HepG2 (cell line): ENCODE measurements around the gene NME1. TPM values are rescaled to one million over a fixed set of nuclear protein-coding genes. Genes with fewer than 3 reads are reported as not detected.

Source experiments
- ARNT2 ChIP-seq: sonication (generic); formaldehyde crosslinking; IDR thresholded peaks from 2 replicates; pipeline ENCODE4 v1.8.0; 2022; ENCODE audit warnings: mild to moderate bottlenecking, low read depth, missing genetic modification reagents, moderate library complexity
- HCFC1 ChIP-seq: fragments of 150-350 bp; IDR thresholded peaks from 2 replicates; pipeline ENCODE4 v1.6.1; 2014; ENCODE audit warnings: low read depth, low read length
- HOXD1 ChIP-seq: sonication (generic); formaldehyde crosslinking; IDR thresholded peaks from 2 replicates; pipeline ENCODE4 v1.5.0; 2020; ENCODE audit warnings: missing genetic modification reagents
- KAT8 ChIP-seq: IDR thresholded peaks from 2 replicates; pipeline ENCODE4 v1.6.1; 2016; ENCODE audit warnings: missing genetic modification reagents, missing compliant biosample characterization
- KDM1A ChIP-seq: IDR thresholded peaks from 2 replicates; pipeline ENCODE4 v1.6.1; 2016; ENCODE audit warnings: missing compliant biosample characterization
- NRL ChIP-seq: sonication (generic); formaldehyde crosslinking; IDR thresholded peaks from 2 replicates; pipeline ENCODE4 v1.5.0; 2020; ENCODE audit warnings: missing genetic modification reagents, mild to moderate bottlenecking, moderate library complexity, borderline replicate concordance
- SALL2 ChIP-seq: sonication (generic); formaldehyde crosslinking; IDR thresholded peaks from 2 replicates; pipeline ENCODE4 v1.8.1; 2023; ENCODE audit warnings: mild to moderate bottlenecking, missing genetic modification reagents, inconsistent platforms
- SIX1 ChIP-seq: sonication (generic); formaldehyde crosslinking; IDR thresholded peaks from 2 replicates; pipeline ENCODE4 v1.4.0; 2020; ENCODE audit warnings: missing genetic modification reagents, borderline replicate concordance
- SNAI1 ChIP-seq: sonication (generic); formaldehyde crosslinking; IDR thresholded peaks from 2 replicates; pipeline ENCODE4 v1.5.0; 2020; ENCODE audit warnings: mild to moderate bottlenecking, missing genetic modification reagents, borderline replicate concordance
- ZBTB42 ChIP-seq: sonication (generic); formaldehyde crosslinking; IDR thresholded peaks from 2 replicates; pipeline ENCODE4 v1.5.0; 2020; ENCODE audit warnings: mild to moderate bottlenecking, missing genetic modification reagents
- ZFP62 ChIP-seq: sonication (generic); formaldehyde crosslinking; IDR thresholded peaks from 2 replicates; pipeline ENCODE4 v1.4.0; 2020; ENCODE audit warnings: missing genetic modification reagents
- ZNF276 ChIP-seq: sonication (generic); formaldehyde crosslinking; IDR thresholded peaks from 2 replicates; pipeline ENCODE4 v1.4.0; 2020; ENCODE audit warnings: mild to moderate bottlenecking, low read depth, missing genetic modification reagents
- ZNF382 ChIP-seq: sonication (generic); formaldehyde crosslinking; IDR thresholded peaks from 2 replicates; pipeline ENCODE4 v1.5.0; 2020; ENCODE audit warnings: missing genetic modification reagents, mild to moderate bottlenecking, borderline replicate concordance
- ZNF513 ChIP-seq: sonication (generic); formaldehyde crosslinking; conservative IDR thresholded peaks from 2 replicates; pipeline ENCODE4 v1.5.0; 2020; ENCODE audit warnings: missing genetic modification reagents
- ZNF564 ChIP-seq: sonication (generic); formaldehyde crosslinking; IDR thresholded peaks from 2 replicates; pipeline ENCODE4 v1.8.1; 2023; ENCODE audit warnings: mild to moderate bottlenecking, missing genetic modification reagents
- ZNF616 ChIP-seq: sonication (generic); formaldehyde crosslinking; IDR thresholded peaks from 2 replicates; pipeline ENCODE4 v1.5.0; 2020; ENCODE audit warnings: low read depth, mild to moderate bottlenecking, missing genetic modification reagents
- ZNF652 ChIP-seq: IDR thresholded peaks from 2 replicates; pipeline ENCODE4 v1.6.1; 2016; ENCODE audit warnings: low read depth, borderline replicate concordance
- ZNF746 ChIP-seq: sonication (generic); formaldehyde crosslinking; IDR thresholded peaks from 2 replicates; pipeline ENCODE4 v1.8.0; 2022; ENCODE audit warnings: mild to moderate bottlenecking, missing genetic modification reagents
- polyA plus RNA-seq, 8 experiments: library from polyadenylated mRNA; depleted of rRNA in 3 of 8; stranded (reverse) in 7 of 8; unstranded in 1 of 8; fragments of >200 nt; fragmentation: Illumina TruSeq in 4 of 8; extraction: Trizol in 4 of 8; gene quantifications; 2 replicates each; pipeline versions ENCODE4 v1.2.1 to v1.2.3, GENCODE V29; 2011 to 2016; ENCODE audit warnings: low read depth in 4 of 8, missing spikeins in 1 of 8, mixed read lengths in 1 of 8; ENCODE audit not compliant: insufficient read depth in 1 of 8
- total RNA-seq, 5 experiments: library from RNA; depleted of rRNA; stranded (reverse); fragments of >200 nt; fragmentation: Illumina TruSeq; extraction: Trizol; gene quantifications; 2 replicates each; pipeline ENCODE4 v1.2.3, GENCODE V29; 2016; ENCODE audit warnings: low read depth in 1 of 5
- TF ChIP-seq, protein P1 (sequence below): IDR thresholded peaks from 2 replicates; pipeline ENCODE4 v1.6.1; 2012; ENCODE audit warnings: low read depth, low read length, improper control_type of control experiment
- TF ChIP-seq, protein P2 (sequence below): sonication (generic); formaldehyde crosslinking; IDR thresholded peaks from 2 replicates; pipeline ENCODE4 v1.4.0; 2020; ENCODE audit warnings: missing genetic modification reagents, borderline replicate concordance
- TF ChIP-seq, protein P3 (sequence below): sonication (generic); formaldehyde crosslinking; IDR thresholded peaks from 2 replicates; pipeline ENCODE4 v1.5.1; 2020; ENCODE audit warnings: mild to moderate bottlenecking, moderate library complexity, missing genetic modification reagents

NME1 gene
- total and polyA plus RNA-seq, 2 of the 13 experiments (the other 11 are each of a cell fraction or from before 2014, with no cell fraction given) = 295 to 516 TPM

DNA sequence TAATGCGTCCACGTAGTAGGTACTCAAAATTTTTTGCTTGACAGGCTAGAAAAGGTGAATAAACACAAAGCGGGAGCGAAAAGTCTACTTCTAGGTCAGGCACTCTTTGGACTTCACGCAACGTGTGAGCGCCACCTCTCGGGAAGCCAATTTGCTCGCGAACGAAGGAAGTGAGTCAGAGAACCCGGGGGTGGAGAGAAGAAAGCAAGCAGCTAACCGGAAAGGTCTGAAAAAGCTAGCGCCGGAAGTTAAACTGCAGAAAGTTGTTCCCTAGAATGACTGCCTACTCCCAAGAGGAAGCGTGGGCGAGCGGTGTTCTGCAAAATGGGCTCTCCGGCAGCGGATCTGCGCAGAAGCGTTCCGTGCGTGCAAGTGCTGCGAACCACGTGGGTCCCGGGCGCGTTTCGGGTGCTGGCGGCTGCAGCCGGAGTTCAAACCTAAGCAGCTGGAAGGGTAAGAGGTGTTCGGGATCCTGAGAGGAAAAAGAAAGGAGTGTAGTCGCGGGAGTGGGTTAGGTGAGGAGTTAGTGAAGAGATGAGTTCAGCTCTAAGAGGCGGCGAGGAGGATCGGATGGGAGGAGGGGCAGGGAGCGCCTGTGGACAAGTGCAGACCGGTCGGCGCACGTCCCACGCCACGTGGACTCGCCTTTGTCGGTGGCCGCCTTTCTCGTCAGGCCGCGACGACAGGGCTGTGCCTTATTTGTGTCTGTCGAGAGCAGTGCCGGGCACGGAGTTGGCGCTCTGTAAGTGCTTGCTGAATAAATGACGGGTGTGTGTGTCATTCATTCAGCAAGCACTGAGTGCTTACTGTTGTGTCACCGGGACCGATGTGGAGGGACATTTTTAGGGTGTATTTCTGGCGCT lies at the start of gene NME1 (continued):
- TF ChIP-seq HOXD1 (CRISPR knock-in tag) (peak; percentile 92), HCFC1 (peak; percentile 91), KAT8 (CRISPR knock-in tag) (peak; percentile 100), ZNF616 (CRISPR knock-in tag) (peak; percentile 92), ZNF746 (CRISPR knock-in tag) (no peak; the same call in 1 of the 2 replicates), ZNF513 (CRISPR knock-in tag) (peak; percentile 96), ZNF276 (peak; percentile 97), ZFP62 (CRISPR knock-in tag) (peak; percentile 88; the same call in 1 of the 2 replicates), ZBTB42 (peak; percentile 47; the same call in 1 of the 2 replicates), NRL (CRISPR knock-in tag) (peak; percentile 98), SNAI1 (no peak), ZNF564 (peak; percentile 76; the same call in 1 of the 2 replicates), SALL2 (CRISPR knock-in tag) (peak; percentile 100), SIX1 (CRISPR knock-in tag) (peak; percentile 84), KDM1A (CRISPR knock-in tag) (peak; percentile 58), ZNF652 (CRISPR knock-in tag) (peak; percentile 79; the same call in 1 of the 2 replicates), ARNT2 (CRISPR knock-in tag) (peak; percentile 99), ZNF382 (CRISPR knock-in tag) (no peak)
- TF ChIP-seq, protein P1, sequence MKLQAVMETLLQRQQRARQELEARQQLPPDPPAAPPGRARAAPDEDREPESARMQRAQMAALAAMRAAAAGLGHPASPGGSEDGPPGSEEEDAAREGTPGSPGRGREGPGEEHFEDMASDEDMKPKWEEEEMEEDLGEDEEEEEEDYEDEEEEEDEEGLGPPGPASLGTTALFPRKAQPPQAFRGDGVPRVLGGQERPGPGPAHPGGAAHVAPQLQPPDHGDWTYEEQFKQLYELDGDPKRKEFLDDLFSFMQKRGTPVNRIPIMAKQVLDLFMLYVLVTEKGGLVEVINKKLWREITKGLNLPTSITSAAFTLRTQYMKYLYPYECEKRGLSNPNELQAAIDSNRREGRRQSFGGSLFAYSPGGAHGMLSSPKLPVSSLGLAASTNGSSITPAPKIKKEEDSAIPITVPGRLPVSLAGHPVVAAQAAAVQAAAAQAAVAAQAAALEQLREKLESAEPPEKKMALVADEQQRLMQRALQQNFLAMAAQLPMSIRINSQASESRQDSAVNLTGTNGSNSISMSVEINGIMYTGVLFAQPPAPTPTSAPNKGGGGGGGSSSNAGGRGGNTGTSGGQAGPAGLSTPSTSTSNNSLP = peak; percentile 66; the same call in 1 of the 2 replicates
- TF ChIP-seq, protein P2, sequence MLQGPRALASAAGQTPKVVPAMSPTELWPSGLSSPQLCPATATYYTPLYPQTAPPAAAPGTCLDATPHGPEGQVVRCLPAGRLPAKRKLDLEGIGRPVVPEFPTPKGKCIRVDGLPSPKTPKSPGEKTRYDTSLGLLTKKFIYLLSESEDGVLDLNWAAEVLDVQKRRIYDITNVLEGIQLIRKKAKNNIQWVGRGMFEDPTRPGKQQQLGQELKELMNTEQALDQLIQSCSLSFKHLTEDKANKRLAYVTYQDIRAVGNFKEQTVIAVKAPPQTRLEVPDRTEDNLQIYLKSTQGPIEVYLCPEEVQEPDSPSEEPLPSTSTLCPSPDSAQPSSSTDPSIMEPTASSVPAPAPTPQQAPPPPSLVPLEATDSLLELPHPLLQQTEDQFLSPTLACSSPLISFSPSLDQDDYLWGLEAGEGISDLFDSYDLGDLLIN (CRISPR knock-in tag) = peak; percentile 95
- TF ChIP-seq, protein P3, sequence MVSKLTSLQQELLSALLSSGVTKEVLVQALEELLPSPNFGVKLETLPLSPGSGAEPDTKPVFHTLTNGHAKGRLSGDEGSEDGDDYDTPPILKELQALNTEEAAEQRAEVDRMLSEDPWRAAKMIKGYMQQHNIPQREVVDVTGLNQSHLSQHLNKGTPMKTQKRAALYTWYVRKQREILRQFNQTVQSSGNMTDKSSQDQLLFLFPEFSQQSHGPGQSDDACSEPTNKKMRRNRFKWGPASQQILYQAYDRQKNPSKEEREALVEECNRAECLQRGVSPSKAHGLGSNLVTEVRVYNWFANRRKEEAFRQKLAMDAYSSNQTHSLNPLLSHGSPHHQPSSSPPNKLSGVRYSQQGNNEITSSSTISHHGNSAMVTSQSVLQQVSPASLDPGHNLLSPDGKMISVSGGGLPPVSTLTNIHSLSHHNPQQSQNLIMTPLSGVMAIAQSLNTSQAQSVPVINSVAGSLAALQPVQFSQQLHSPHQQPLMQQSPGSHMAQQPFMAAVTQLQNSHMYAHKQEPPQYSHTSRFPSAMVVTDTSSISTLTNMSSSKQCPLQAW (CRISPR knock-in tag) = peak; percentile 98
